ENCODE results near the gene RARS1. TPM values are rescaled to one million over a fixed set of nuclear protein-coding genes. Genes with fewer than 3 reads are reported as not detected.

The RARS1 gene
- total RNA-seq, 4 donors from 2014 or later = 52.2 to 92.2 (median 68.3) TPM

DNA sequence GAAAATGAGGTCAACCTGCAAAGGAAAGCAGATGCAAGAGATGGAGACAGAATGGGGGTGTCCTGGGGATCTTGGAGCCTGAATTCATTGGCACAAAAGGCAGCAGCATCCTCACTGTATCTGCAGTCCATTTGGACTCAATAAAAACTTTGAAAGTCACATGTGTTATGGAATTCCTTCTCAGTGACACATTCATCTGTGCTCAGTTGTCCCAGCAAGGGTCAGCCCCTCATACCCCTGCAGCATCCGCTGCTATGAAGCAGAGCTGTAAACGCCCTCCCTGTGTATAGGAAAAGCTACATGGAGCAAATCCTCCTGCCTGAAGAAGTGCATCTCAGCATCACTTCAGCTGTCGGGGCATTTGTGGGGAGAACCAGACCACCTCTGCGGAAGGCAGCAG, 14.5 kb upstream of the RARS1 start:
- no peak for DNase-seq (ENCODE audit: low spot score in 2 of 2)
- WGBS, 2 donors = 74 to 78% methylated on average over 4 of the region's 4 CpGs
- TF ChIP-seq, protein P1, sequence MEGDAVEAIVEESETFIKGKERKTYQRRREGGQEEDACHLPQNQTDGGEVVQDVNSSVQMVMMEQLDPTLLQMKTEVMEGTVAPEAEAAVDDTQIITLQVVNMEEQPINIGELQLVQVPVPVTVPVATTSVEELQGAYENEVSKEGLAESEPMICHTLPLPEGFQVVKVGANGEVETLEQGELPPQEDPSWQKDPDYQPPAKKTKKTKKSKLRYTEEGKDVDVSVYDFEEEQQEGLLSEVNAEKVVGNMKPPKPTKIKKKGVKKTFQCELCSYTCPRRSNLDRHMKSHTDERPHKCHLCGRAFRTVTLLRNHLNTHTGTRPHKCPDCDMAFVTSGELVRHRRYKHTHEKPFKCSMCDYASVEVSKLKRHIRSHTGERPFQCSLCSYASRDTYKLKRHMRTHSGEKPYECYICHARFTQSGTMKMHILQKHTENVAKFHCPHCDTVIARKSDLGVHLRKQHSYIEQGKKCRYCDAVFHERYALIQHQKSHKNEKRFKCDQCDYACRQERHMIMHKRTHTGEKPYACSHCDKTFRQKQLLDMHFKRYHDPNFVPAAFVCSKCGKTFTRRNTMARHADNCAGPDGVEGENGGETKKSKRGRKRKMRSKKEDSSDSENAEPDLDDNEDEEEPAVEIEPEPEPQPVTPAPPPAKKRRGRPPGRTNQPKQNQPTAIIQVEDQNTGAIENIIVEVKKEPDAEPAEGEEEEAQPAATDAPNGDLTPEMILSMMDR (IDR thresholded peaks at IDR 0.05) = no peak
- no peak for TF ChIP-seq POLR2A (IDR thresholded peaks at IDR 0.05)
- intact Hi-C loops (cut with DNase I; ENCODE audit: low total_unique reads) = no loop called here
- H3K4me3 ChIP-seq (ENCODE audit: low read depth, poor library complexity, severe bottlenecking) = no peak overlapping the region

DNA sequence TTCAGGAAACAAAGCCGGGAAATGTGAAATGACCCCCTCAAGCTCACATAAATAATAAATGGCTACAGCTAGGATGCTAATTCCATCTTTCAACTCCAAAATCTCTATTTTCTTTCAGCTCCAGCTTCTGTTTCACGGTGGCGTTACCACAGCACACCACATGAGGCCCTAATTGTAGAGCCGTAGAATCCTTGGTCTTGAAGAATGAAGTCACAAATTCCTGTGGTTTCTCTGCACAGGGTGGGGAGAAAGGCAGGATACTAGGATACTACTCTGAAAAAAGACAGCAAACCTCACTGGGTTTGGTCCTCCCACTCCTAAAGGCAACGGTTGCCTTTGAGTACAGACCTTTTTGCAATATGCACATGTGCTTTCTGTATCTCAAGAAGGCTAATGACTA, 13.9 kb upstream of the RARS1 start:
- H3K4me3 ChIP-seq (ENCODE audit: low read depth, poor library complexity, severe bottlenecking) = no peak overlapping the region
- no peak for TF ChIP-seq POLR2A (IDR thresholded peaks at IDR 0.05)
- TF ChIP-seq, protein P1 (IDR thresholded peaks at IDR 0.05) = no peak
- intact Hi-C loops (cut with DNase I; ENCODE audit: low total_unique reads) = no loop called here
- WGBS, 2 donors = 38 to 43% methylated on average over 5 of the region's 5 CpGs
- DNase-seq (ENCODE audit: low spot score in 2 of 2) = no peak

DNA sequence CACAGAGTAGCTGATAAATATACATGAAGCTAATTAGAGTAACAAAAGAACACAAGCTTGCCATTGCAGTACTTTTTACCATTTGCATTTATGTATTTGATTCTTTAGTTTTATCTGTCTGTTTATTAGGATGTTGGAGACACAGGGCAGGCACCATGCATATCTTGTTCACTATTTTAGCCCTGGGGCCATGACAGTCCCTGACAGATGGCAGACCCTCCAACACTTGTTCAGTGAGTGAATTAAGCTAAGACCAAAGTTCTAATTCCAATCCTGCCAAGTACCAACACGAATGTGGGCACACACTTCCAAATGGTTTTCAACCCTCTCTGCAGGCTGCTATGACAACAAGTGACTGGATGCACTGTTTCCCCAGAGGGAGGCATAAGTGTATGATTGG, 12.0 kb upstream of the RARS1 start:
- no peak overlapping the region for H3K4me3 ChIP-seq (ENCODE audit: low read depth, poor library complexity, severe bottlenecking)
- TF ChIP-seq, protein P1 (IDR thresholded peaks at IDR 0.05) = no peak
- TF ChIP-seq POLR2A (IDR thresholded peaks at IDR 0.05) = no peak
- intact Hi-C loops (cut with DNase I; ENCODE audit: low total_unique reads) = no loop called here
- 61 to 63% methylated on average over 1 of the region's 1 CpG for WGBS, 2 donors
- no peak for DNase-seq (ENCODE audit: low spot score in 2 of 2)

DNA sequence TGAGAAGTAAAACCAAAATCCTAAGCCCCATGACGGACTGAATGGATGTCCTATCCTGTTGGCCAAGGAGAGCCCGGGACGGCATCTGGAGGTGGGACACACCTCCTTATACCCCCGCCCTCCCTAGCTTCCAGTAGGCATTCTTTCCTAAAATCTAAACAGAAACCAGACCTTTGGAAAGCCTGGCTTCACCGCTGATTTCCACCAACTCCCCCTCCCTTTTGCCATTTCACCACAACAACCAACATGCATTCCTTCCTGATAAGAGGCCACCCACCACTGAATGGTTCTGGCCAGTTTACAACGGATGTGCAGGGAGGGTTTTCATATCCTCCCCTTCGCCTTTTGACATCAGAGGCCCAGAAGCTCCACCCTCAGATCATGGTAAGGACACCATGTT, 9.2 kb upstream of the RARS1 start:
- no peak for DNase-seq (ENCODE audit: low spot score in 2 of 2)
- intact Hi-C loops (cut with DNase I; ENCODE audit: low total_unique reads) = no loop called here
- no peak overlapping the region for H3K4me3 ChIP-seq (ENCODE audit: low read depth, poor library complexity, severe bottlenecking)
- TF ChIP-seq, protein P1 (IDR thresholded peaks at IDR 0.05) = no peak
- no peak for TF ChIP-seq POLR2A (IDR thresholded peaks at IDR 0.05)
- WGBS, 2 donors = 50 to 55% methylated on average over 7 of the region's 7 CpGs

DNA sequence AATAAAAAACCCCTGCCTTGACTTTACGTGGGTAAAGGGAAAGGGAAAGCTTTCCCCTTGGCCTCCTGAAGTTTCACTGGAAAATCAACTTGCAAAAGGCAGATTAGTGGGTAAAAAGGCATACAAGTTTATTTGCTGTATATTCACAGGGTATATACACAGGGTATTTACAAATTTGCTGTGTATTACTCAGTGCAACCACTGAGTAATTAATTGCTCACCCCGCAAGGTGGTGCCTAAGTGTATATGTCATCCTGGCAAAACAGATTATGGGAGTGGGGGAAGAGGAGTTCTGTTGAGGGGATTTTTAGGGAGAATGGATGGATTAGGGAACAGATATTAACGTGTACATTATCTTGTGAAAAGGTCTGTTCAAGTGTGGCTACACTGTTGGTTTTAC, 7.1 kb upstream of the RARS1 start:
- no peak for TF ChIP-seq POLR2A (IDR thresholded peaks at IDR 0.05)
- TF ChIP-seq, protein P1 (IDR thresholded peaks at IDR 0.05) = no peak
- 82 to 87% methylated on average over 3 of the region's 3 CpGs for WGBS, 2 donors
- intact Hi-C loops (cut with DNase I; ENCODE audit: low total_unique reads) = no loop called here
- H3K4me3 ChIP-seq (ENCODE audit: low read depth, poor library complexity, severe bottlenecking) = no peak overlapping the region
- DNase-seq (ENCODE audit: low spot score in 2 of 2) = no peak

DNA sequence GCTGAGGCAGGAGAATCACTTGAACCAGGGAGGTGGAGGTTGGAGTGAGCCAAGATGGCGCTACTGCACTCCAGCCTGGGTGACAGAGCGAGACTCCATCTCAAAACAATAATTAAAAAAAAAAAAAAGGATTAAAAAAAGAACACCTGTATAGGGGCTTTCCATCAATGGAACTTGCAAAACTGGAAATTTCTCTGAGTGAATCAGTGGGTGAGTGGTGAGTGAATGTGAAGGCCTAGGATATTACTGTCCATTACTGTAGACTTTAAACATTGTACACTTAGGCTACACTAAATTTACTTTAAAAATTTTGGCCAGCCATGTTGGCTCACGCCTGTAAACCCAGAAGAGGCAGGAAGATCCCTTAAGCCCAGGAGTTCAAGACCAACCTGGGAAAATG, 5.7 kb upstream of the RARS1 start:
- H3K4me3 ChIP-seq (ENCODE audit: low read depth, poor library complexity, severe bottlenecking) = no peak overlapping the region
- WGBS, 2 donors = 84 to 89% methylated on average over 3 of the region's 3 CpGs
- DNase-seq (ENCODE audit: low spot score in 2 of 2) = no peak
- intact Hi-C loops (cut with DNase I; ENCODE audit: low total_unique reads) = no loop called here
- TF ChIP-seq, protein P1 (IDR thresholded peaks at IDR 0.05) = no peak
- no peak for TF ChIP-seq POLR2A (IDR thresholded peaks at IDR 0.05)
